ENCODE results near the gene KCND1. TPM values are rescaled to one million over a fixed set of nuclear protein-coding genes. Genes with fewer than 3 reads are reported as not detected.

Gene KCND1
- polyA plus RNA-seq (2011; rRNA removed): 1.2 and 1.5 TPM in 2 replicates
- 2.9 and 4.3 TPM in 2 replicates for polyA minus RNA-seq (2011; rRNA and poly(A)+ RNA removed)

DNA sequence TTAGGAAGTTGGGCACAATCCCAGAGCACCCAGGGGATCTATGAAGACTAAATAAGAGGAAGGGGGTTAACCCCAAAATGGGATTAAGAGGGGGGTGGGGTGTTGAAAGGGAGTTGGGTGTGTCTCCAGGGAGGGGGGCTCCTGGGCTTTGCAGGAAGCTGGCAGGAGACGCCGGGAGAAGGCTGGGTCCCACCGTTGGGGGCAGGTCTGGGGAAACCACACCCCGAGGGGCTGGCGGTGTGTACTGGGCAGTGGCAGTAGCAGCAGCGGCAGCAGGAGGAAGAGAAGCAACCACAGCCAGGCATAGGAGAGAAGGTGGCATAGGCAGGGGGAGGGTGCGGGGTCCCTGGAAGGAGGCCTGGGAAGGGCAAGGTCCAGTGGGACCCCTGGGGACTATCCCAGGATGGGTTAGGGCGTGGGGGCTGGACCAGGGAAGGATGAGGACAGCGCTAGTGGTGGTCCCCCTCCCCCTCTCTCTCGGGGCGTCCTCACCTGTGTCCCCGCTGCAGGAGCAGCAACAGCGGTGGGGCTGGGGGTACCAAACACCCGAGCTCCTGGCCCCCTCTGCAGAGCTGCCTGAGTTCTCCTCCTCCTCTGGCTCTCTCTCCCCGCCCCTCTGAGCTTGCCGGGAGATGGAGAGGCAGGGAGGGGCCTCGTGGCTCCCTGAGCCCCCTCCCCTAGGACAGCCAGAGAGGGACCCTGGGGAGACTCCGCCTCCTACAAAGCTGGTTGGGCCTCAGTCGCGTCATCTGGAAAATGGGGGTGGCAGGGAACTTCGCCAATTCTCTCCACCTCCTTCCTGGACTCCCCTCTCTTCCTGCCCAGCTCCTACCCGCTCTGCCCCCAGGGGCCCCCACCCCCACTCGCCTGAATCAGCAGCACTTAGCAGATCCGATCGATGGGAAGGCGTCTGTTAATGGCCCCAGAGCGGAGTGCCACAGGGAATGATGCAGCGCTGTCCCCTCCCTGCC, at the start of gene KCND1:
KCND1 (minus strand) TSS at position 596 of the 971 bp plus-strand sequence. CDS start 1,573 bp downstream, outside the sequence.
- Histone ChIP-seq H3K27me3 (ENCODE audit: control insufficient read depth, insufficient read depth, low read length) (no peaks in the 10 kb centered on the region), H3K27ac (ENCODE audit: low read depth, low read length) (no peak within 1 kb of the TSS), H3K4me3 (ENCODE audit: low read depth, low read length) (peak within 1 kb of the TSS; percentile 53), H3K9me3 (ENCODE audit: control insufficient read depth, insufficient read depth, low read length) (no peaks in the 10 kb centered on the region; the same call in 1 of the 2 replicates)
- no peak for DNase-seq (ENCODE audit: low read depth, low spot score)
- CTCF ChIA-PET: interaction anchor here (0.6 to 1.9 kb wide), 3 partner anchors 12 to 180 kb away, joined by 3 to 12 read pairs (median 4); partner anchors contain the start of gene TFE3
- TF ChIP-seq, protein P1, sequence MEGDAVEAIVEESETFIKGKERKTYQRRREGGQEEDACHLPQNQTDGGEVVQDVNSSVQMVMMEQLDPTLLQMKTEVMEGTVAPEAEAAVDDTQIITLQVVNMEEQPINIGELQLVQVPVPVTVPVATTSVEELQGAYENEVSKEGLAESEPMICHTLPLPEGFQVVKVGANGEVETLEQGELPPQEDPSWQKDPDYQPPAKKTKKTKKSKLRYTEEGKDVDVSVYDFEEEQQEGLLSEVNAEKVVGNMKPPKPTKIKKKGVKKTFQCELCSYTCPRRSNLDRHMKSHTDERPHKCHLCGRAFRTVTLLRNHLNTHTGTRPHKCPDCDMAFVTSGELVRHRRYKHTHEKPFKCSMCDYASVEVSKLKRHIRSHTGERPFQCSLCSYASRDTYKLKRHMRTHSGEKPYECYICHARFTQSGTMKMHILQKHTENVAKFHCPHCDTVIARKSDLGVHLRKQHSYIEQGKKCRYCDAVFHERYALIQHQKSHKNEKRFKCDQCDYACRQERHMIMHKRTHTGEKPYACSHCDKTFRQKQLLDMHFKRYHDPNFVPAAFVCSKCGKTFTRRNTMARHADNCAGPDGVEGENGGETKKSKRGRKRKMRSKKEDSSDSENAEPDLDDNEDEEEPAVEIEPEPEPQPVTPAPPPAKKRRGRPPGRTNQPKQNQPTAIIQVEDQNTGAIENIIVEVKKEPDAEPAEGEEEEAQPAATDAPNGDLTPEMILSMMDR (IDR thresholded peaks at IDR 0.05; ENCODE audit: low read depth, low read length): no peak
- POLR2A ChIA-PET: interaction anchor here (0.6 to 3.1 kb wide), 3 partner anchors 13 to 122 kb away, joined by 3 to 9 read pairs (median 8); partner anchors contain the start of gene TFE3

DNA sequence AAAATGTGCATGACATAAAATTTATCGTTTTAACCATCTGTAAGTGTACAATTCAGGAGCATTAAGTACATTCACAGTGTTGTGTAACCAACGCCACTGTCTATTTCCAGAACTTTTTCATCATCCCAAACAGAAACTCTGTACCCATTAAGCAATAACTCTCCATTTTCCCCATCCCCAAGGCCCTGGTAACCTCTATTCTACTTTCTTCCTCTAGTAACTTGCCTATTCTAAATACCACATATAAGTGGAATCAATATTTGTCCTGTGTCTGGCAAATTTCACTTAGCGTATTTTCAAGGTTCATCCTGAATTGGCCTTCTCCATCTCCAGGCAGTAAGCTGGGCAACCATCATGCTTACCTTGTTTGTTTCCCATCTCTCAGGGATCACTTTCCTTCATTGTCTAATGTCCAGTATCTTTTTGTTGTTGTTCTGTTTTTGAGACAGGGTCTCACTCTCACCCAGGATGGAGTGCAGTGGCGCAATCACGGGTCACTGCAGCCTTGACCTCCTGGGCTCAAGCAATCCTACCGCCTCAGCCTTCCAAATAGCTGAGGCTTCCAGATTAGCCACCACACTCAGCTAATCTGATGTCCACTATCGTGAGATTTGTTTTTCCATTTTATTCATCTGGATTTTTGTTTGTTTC, 48.1 kb upstream of the KCND1 start:
- Histone ChIP-seq H3K9me3 (ENCODE audit: control insufficient read depth, insufficient read depth, low read length) (no peaks in the 10 kb centered on the region), H3K27me3 (ENCODE audit: control insufficient read depth, insufficient read depth, low read length) (no peaks in the 10 kb centered on the region), H3K27ac (ENCODE audit: low read depth, low read length) (no peak overlapping the region), H3K4me3 (ENCODE audit: low read depth, low read length) (no peak overlapping the region)
- POLR2A ChIA-PET: no interaction called here
- TF ChIP-seq, protein P1 (IDR thresholded peaks at IDR 0.05; ENCODE audit: low read depth, low read length): no peak
- CTCF ChIA-PET: no interaction called here
- no peak for DNase-seq (ENCODE audit: low read depth, low spot score)

DNA sequence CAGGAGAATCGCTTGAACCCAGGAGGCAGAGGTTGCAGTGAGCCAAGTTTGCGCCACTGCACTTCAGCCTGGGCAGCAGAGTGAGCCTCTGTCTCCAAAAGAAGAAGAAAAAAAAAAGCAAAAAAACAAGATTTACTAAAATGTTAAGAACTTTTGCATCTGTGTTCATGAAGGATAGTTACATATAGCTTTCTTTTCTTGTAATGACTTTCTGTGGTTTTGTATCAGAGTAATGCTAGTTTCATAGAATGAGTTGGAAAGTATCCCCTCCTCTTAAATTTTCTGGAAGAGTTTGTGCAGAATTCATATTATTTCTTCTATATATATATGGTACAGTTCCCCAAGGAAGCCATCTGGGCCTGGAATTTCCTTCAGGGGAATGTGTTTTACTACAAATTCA, 47.4 kb upstream of the KCND1 start:
- ChIA-PET POLR2A (no interaction called here), CTCF (no interaction called here)
- Histone ChIP-seq H3K9me3 (ENCODE audit: control insufficient read depth, insufficient read depth, low read length) (no peaks in the 10 kb centered on the region), H3K27me3 (ENCODE audit: control insufficient read depth, insufficient read depth, low read length) (no peaks in the 10 kb centered on the region), H3K4me3 (ENCODE audit: low read depth, low read length) (no peak overlapping the region), H3K27ac (ENCODE audit: low read depth, low read length) (no peak overlapping the region)
- TF ChIP-seq, protein P1 (IDR thresholded peaks at IDR 0.05; ENCODE audit: low read depth, low read length): no peak
- DNase-seq (ENCODE audit: low read depth, low spot score): no peak

DNA sequence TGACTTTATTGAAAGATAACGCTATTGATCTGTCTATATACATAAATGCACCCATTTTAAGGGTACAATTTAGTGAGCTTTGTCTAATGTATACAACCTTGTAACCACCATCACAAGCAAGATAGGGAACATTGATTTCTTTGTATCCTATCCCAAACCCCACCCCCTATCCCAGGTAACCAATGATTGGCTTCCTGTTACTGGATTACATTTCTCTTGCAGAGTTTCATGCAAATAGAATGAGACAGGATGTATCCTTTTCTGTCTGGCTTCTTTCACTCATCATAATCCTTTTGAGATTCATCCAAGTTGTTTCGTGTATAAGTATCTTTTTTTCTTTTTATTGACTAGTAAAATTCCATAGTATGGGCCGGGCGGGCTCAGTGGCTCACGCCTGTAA, 32.1 kb upstream of the KCND1 start:
- POLR2A ChIA-PET: no interaction called here
- CTCF ChIA-PET: no interaction called here
- Histone ChIP-seq H3K9me3 (ENCODE audit: control insufficient read depth, insufficient read depth, low read length) (no peaks in the 10 kb centered on the region), H3K27me3 (ENCODE audit: control insufficient read depth, insufficient read depth, low read length) (no peaks in the 10 kb centered on the region), H3K27ac (ENCODE audit: low read depth, low read length) (no peak overlapping the region), H3K4me3 (ENCODE audit: low read depth, low read length) (no peak overlapping the region)
- DNase-seq (ENCODE audit: low read depth, low spot score): no peak
- TF ChIP-seq, protein P1 (IDR thresholded peaks at IDR 0.05; ENCODE audit: low read depth, low read length): no peak
